ENCODE measurements around the gene FADS2. TPM values are rescaled to one million over a fixed set of nuclear protein-coding genes. Genes with fewer than 3 reads are reported as not detected.

FADS2 gene
- polyA plus RNA-seq, 1 donor from 2014 or later, result 145 TPM

GRCh38 chr11:61888590-61888989 is 60.5 kb downstream of the FADS2 start:
- H3K4me2 ChIP-seq (ENCODE audit: low read length), result no peak overlapping the region
- H3K36me3 ChIP-seq (ENCODE audit: insufficient read depth, low read length), result no peaks in the 10 kb centered on the region

GRCh38 chr11:61889831-61890230 is 61.7 kb downstream of the FADS2 start:
- Histone ChIP-seq H3K36me3 (ENCODE audit: insufficient read depth, low read length) (no peaks in the 10 kb centered on the region), H3K4me3 (ENCODE audit: low read length) (no peak overlapping the region), H3F3A (ENCODE audit: insufficient read depth, low read length, poor library complexity, severe bottlenecking) (no peaks in the 10 kb centered on the region), H2AFZ (ENCODE audit: low read depth, low read length) (no peak overlapping the region), H3K4me2 (ENCODE audit: low read length) (no peak overlapping the region), H3K27me3 (ENCODE audit: insufficient read depth, low read depth, low read length) (peaks cover 10% of the 10 kb centered on the region), H4K20me1 (ENCODE audit: insufficient read depth) (no peaks in the 10 kb centered on the region), H3K9ac (ENCODE audit: low read length) (no peak overlapping the region), H3K27ac (ENCODE audit: low read length) (no peak overlapping the region), H3K9me3 (ENCODE audit: low read length) (no peaks in the 10 kb centered on the region), H3K9me2 (ENCODE audit: insufficient read depth, low read length) (no peaks in the 10 kb centered on the region), H3K79me2 (replicated peaks; ENCODE audit: insufficient read depth, low read length) (no peaks in the 10 kb centered on the region)
- no peak for TF ChIP-seq EP300 (conservative IDR thresholded peaks at IDR 0.05; ENCODE audit: poor library complexity, severe bottlenecking)
- TF ChIP-seq, protein P1, sequence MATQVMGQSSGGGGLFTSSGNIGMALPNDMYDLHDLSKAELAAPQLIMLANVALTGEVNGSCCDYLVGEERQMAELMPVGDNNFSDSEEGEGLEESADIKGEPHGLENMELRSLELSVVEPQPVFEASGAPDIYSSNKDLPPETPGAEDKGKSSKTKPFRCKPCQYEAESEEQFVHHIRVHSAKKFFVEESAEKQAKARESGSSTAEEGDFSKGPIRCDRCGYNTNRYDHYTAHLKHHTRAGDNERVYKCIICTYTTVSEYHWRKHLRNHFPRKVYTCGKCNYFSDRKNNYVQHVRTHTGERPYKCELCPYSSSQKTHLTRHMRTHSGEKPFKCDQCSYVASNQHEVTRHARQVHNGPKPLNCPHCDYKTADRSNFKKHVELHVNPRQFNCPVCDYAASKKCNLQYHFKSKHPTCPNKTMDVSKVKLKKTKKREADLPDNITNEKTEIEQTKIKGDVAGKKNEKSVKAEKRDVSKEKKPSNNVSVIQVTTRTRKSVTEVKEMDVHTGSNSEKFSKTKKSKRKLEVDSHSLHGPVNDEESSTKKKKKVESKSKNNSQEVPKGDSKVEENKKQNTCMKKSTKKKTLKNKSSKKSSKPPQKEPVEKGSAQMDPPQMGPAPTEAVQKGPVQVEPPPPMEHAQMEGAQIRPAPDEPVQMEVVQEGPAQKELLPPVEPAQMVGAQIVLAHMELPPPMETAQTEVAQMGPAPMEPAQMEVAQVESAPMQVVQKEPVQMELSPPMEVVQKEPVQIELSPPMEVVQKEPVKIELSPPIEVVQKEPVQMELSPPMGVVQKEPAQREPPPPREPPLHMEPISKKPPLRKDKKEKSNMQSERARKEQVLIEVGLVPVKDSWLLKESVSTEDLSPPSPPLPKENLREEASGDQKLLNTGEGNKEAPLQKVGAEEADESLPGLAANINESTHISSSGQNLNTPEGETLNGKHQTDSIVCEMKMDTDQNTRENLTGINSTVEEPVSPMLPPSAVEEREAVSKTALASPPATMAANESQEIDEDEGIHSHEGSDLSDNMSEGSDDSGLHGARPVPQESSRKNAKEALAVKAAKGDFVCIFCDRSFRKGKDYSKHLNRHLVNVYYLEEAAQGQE (IDR thresholded peaks at IDR 0.05; ENCODE audit: borderline replicate concordance), result no peak
- TF ChIP-seq MXI1 (conservative IDR thresholded peaks at IDR 0.05; ENCODE audit: poor library complexity, severe bottlenecking), result no peak
- TF ChIP-seq RAD21 (conservative IDR thresholded peaks at IDR 0.05), result no peak
- TF ChIP-seq, protein P2, sequence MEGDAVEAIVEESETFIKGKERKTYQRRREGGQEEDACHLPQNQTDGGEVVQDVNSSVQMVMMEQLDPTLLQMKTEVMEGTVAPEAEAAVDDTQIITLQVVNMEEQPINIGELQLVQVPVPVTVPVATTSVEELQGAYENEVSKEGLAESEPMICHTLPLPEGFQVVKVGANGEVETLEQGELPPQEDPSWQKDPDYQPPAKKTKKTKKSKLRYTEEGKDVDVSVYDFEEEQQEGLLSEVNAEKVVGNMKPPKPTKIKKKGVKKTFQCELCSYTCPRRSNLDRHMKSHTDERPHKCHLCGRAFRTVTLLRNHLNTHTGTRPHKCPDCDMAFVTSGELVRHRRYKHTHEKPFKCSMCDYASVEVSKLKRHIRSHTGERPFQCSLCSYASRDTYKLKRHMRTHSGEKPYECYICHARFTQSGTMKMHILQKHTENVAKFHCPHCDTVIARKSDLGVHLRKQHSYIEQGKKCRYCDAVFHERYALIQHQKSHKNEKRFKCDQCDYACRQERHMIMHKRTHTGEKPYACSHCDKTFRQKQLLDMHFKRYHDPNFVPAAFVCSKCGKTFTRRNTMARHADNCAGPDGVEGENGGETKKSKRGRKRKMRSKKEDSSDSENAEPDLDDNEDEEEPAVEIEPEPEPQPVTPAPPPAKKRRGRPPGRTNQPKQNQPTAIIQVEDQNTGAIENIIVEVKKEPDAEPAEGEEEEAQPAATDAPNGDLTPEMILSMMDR (IDR thresholded peaks at IDR 0.05; ENCODE audit: poor library complexity, severe bottlenecking), result no peak
- no peak for TF ChIP-seq TAF1 (IDR thresholded peaks at IDR 0.05; ENCODE audit: low read depth)
- TF ChIP-seq POLR2AphosphoS5 (IDR thresholded peaks at IDR 0.05), result no peak
- no peak for TF ChIP-seq EZH2 (IDR thresholded peaks at IDR 0.05; ENCODE audit: borderline replicate concordance, insufficient read depth, low read length, poor library complexity, severe bottlenecking)
- no peak for TF ChIP-seq SMC3 (conservative IDR thresholded peaks at IDR 0.05; ENCODE audit: poor library complexity)

More at GRCh38 chr11:61888590-61888989, 60.5 kb downstream of the FADS2 start:
- no peak overlapping the region for H3K27ac ChIP-seq (ENCODE audit: low read length)
- H3K9me2 ChIP-seq (ENCODE audit: insufficient read depth, low read length), result no peaks in the 10 kb centered on the region
- no peak overlapping the region for H2AFZ ChIP-seq (ENCODE audit: low read depth, low read length)
- H3K9ac ChIP-seq (ENCODE audit: low read length), result no peak overlapping the region
- no peaks in the 10 kb centered on the region for H4K20me1 ChIP-seq (ENCODE audit: insufficient read depth)
- no peaks in the 10 kb centered on the region for H3F3A ChIP-seq (ENCODE audit: insufficient read depth, low read length, poor library complexity, severe bottlenecking)
- H3K4me3 ChIP-seq (ENCODE audit: low read length), result no peak overlapping the region
- H3K79me2 ChIP-seq (replicated peaks; ENCODE audit: insufficient read depth, low read length), result no peaks in the 10 kb centered on the region
- no peak for TF ChIP-seq POLR2AphosphoS5 (IDR thresholded peaks at IDR 0.05)
- no peak for TF ChIP-seq RAD21 (conservative IDR thresholded peaks at IDR 0.05)
- TF ChIP-seq, protein P1 (IDR thresholded peaks at IDR 0.05; ENCODE audit: borderline replicate concordance), result no peak
- no peak for TF ChIP-seq SMC3 (conservative IDR thresholded peaks at IDR 0.05; ENCODE audit: poor library complexity)
- TF ChIP-seq TAF1 (IDR thresholded peaks at IDR 0.05; ENCODE audit: low read depth), result no peak
- TF ChIP-seq EZH2 (IDR thresholded peaks at IDR 0.05; ENCODE audit: borderline replicate concordance, insufficient read depth, low read length, poor library complexity, severe bottlenecking), result no peak
- TF ChIP-seq EP300 (conservative IDR thresholded peaks at IDR 0.05; ENCODE audit: poor library complexity, severe bottlenecking), result no peak
- H3K27me3 ChIP-seq (ENCODE audit: insufficient read depth, low read depth, low read length), result peaks cover 10% of the 10 kb centered on the region
- H3K9me3 ChIP-seq (ENCODE audit: low read length), result no peaks in the 10 kb centered on the region
